OCI-LY1 (cell line): ENCODE measurements around the gene MS4A8.

Experiments
- EZH2 ChIP-seq: fragments of 200-600 bp; sonication (generic), shearing (Covaris generic); IDR thresholded peaks from 2 replicates; pipeline ENCODE4 v1.8.0; 2017; ENCODE audit warnings: borderline replicate concordance, mixed run types, mild to moderate bottlenecking, antibody characterized with exemption, low read length, moderate library complexity, mixed read lengths
- TF ChIP-seq, protein P1 (sequence below): fragments of 200-600 bp; sonication (generic), shearing (Covaris generic); IDR thresholded peaks from 2 replicates; pipeline ENCODE4 v1.5.1; 2017; ENCODE audit warnings: mild to moderate bottlenecking, antibody characterized with exemption, low read length, moderate library complexity, mixed read lengths

DNA sequence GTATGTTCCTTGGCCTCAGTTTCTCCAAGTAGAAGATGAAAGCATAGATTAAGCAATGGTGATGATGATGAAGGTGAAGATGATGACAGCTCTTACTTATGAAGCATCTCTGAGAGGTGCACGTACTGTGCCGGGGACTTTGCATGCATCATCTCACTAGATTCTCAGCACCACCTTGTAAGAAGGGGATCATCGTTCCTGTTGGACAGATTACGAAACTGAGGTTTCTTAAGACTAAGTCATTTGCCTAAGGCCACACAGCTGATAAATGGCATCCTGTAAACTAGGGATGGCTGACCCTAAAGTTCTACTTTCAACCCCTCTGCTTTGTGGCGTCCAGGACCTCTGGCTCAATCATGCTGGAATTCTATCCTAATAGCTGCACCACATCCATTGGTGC, 65.9 kb downstream of the MS4A8 start:
- TF ChIP-seq, protein P1, sequence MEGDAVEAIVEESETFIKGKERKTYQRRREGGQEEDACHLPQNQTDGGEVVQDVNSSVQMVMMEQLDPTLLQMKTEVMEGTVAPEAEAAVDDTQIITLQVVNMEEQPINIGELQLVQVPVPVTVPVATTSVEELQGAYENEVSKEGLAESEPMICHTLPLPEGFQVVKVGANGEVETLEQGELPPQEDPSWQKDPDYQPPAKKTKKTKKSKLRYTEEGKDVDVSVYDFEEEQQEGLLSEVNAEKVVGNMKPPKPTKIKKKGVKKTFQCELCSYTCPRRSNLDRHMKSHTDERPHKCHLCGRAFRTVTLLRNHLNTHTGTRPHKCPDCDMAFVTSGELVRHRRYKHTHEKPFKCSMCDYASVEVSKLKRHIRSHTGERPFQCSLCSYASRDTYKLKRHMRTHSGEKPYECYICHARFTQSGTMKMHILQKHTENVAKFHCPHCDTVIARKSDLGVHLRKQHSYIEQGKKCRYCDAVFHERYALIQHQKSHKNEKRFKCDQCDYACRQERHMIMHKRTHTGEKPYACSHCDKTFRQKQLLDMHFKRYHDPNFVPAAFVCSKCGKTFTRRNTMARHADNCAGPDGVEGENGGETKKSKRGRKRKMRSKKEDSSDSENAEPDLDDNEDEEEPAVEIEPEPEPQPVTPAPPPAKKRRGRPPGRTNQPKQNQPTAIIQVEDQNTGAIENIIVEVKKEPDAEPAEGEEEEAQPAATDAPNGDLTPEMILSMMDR = no peak
- TF ChIP-seq EZH2 = no peak
